Germinal center (tissue), 1 donor: ENCODE results near the gene UPF2.

Experiments
- DNase-seq: peaks from one replicate; pipeline ENCODE4 v3.0.0; 2012; ENCODE audit warnings: mixed read lengths, low spot score

The UPF2 gene

DNA sequence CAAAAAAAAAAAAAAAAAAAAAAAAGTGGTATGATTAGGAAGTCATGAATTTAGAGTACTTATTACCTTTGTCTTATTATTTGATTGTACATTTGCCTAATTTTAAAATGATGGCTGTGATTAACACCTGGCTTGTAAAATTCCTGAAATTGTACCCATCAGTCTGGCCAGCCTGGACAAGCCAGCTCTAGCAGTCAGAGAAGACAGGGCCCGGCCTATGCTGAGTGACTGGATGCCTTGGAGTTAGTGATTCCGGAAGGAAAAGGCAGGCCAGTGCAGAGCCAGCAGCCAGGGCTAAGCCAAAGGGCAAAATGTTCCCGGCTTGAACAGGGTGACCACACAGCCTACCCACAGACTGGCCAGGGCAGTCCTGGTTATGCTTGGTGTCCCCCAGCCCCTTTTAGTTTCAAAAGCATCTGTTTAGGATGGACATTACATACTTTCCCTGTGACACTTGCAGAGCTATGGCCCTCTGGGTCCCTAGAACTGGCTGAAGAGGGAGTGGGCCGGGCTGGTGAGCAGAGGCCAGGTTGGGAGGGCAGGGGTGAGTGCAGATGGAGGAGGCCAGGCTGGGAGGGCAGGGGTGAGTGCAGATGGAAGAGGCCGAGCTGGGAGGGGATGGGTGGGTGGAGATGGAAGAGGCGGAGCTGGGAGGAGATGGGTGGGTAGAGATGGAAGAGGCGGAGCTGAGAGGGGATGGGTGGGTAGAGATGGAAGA is 157.7 kb downstream of the UPF2 start:
- no peak for DNase-seq

- DNase-seq, result no peak
These were observed 159.8 kb downstream of the UPF2 start for GRCh38 chr10:11882646-11883375.

DNA sequence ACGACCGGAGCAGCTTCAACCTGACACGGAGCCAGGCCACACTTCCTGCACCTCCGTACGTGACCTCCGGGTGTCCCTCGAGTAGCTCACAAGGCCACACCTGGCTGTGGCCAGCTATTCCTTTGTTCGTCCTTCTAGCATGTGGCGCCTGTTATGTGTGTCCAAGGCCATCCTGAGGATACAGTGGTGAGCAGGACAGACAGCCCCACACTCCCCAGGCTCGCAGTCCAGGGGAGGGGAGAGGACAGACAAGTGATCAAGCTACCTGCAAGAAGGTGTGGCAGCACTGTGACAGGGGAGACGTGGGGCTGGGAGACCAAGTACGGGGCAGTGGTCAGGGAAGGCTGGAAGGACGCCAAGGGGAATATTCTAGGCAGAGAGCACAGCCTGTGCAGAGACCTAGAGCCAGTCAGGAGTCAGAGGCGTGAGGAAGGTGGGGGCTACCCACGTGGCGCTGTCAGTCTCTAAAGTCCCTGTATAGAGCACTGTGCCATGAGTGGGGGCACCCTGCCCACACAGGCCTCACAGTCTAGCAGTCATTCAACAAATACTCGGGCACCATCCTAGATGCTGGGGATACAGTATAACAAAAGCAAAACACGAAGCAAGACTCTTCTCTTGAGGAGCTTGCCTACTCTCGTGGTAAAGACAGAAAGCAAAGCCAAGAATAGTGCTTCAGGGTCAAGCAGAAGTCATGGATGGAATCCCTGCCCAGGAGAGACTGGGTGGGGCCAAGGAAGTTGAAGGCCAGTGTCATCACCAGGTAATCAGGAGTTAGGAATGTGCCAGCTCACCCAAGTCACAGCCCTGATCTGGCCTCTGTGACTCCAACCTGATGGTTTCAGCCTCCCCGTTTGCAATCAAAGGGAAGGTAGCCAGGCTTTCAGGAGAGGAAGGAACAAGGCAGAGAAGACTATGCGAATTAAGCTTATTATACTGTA is 160.9 kb downstream of the UPF2 start:
- DNase-seq, result no peak

- DNase-seq, result no peak
These were observed 161.6 kb downstream of the UPF2 start for GRCh38 chr10:11881030-11881476.

DNA sequence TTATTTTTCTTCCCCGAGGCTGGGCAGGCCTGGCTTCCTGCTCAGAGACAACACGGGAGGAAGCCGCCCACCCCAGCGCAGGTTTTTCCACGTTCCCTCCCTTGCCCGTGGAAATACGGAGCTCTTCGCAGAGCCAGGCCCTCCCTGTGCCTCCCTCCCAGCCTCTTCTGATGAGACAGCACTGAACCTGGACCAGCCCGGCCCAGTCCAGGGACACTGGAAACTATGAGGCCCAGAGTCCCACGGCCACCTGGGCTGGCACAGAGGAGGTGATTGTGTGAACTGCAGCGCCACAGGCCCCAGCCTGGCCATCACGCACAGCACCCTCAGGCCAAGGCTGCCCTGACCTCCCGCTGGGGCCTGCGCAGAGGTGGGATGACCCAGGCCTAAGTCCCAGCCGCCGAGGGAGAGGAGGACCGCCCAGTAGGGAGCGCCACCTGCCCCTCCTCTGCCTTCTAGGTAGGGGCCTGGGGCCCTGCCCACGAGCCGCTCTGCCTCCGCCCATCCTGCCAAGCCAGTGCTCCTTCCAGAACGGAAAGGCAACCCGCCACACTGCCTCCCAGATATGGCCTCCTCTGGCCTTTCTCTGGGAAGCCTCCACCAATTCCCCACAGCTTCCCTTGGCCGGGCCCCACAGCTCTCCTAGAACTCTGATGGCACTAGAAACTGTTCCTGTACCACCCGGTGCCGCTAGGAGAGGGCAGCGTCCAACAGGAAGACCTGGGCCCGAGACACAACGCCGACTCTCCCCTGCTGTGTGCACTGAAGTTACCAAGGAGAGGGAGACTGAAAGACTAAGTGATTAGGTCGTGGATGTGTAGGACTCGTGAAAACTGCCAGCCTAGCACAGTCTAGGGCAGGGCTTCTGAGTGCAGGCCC is 162.2 kb downstream of the UPF2 start:
- DNase-seq, result no peak

DNA sequence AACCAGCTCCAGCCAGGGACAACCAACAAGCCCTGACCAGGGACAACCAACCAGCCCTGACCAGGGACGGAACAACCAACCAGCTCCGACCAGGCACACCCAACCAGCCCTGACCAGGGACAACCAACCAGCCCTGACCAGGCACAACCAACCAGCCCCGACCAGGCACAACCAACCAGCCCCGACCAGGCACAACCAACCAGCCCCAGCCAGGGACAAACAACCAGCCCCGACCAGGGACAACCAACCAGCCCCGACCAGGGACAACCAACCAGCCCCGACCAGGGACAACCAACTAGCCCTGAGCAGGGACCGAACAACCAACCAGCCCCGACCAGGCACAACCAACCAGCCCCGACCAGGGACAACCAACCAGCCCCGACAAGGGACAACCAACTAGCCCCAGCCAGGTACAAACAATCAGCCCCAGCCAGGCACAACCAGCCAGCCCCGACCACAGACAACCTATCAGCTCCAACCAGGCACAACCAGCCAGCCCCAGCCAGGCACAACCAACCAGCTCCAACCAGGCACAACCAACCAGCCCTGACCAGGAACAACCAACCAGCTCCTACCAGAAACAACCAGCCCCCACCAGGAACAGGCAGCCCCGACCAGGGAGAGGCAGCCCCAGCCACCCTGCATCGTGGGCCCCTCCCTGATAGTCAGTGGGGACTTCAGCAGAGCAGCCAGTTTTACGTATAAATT is 163.1 kb downstream of the UPF2 start:
- DNase-seq, result no peak

- DNase-seq, result no peak
These were observed 163.8 kb downstream of the UPF2 start for GRCh38 chr10:11878776-11879175.

DNA sequence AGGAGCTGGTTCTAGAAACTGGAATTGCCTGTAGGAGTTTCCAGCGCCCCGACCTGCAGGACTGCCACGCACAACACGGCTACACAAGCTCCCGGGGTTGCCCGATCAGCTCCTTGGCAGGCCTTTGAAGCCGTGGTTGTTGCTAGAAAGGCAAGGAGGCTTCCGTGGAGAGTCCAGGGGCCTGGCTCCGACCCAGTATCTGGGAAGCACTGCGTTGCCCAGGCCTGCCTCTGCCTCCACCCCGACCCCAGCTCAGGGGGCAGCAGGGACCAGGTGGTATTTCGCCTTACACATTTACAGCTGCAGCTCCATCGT is 165.1 kb downstream of the UPF2 start:
- no peak for DNase-seq

DNA sequence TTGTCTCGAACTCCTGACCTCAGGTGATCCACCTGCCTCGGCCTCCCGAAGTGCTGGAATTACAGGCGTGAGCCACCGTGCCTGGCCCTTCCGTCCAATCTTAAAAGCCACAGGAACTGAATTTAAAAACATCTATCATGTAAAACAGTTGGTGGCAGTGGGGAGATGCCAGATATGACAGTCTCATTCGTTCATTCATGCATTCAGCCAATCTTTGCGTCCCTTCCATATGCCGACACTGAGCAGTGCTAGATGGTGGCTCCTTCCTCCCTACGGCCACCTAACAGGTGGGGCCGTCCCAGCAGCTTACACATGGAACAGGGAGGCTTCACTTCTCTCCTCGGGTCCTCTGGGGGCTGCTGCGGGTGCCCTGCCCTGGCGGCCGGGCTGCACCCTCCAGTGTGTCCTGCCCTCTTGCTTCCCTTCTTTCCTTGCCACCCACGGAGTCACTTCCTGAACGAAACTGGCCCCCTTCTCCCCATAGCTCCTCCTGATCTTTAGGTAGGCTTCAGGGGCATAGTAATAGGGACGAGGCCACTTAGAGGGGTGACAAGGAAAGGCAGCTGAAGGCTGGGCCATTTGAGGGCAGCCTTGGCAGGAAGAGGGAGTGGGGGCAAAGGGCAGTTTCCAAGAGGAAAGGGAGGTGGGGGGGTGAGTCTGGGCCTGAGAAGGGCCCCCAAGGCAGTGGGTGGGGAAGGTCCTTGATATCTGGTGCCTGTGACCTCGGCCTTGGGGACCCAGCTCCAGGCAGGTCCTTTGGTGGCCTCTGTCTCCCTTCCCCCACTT is 165.6 kb downstream of the UPF2 start:
- no peak for DNase-seq

- no peak for DNase-seq
These were observed 166.3 kb downstream of the UPF2 start for GRCh38 chr10:11876324-11876723.

- no peak for DNase-seq
These were observed 166.9 kb downstream of the UPF2 start for GRCh38 chr10:11875494-11876281.

DNA sequence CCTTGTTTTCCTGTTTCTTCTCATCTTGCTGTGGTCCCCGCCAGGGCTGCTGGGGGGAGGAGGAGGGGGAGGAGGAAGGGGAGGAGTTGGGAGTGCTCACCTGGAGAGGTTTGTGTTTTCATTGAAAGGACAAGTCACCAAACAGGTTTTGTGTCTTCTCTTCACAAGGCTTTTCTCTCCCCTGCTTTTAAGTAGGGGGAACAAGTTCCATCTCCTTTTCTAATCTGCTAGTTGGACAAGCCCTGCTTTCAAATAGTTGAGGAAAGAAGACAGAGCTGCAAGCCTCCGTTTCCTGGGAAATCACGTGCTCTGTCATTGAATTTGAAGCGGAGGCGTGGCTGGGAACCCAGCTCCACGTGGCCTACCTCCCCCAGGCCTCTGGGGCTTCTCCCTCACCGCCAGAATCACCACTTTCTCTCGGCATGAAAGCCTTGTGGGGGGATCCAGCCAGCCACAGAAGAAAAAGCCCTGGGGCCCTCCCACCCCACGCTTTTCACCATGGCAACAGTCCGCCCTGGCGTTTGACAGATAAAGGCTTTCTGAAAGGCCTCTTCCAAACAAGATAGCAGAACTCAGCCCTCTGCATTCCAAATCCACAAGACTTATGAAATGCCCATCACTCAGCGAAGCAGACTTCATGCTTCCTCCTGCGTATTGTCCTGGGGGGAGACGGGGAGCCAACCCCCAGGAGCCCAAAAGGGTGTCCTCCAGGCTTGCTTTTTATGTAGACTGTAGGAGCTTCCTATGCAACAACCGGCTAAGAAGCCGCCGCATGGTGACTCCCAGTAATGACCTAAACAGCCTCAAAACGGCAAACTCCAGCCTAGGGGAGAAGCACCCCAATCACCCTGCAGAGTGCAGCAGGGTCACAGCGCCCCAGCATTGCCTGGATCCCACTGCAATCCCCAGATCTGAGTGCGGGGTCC is 167.8 kb downstream of the UPF2 start:
- no peak for DNase-seq

DNA sequence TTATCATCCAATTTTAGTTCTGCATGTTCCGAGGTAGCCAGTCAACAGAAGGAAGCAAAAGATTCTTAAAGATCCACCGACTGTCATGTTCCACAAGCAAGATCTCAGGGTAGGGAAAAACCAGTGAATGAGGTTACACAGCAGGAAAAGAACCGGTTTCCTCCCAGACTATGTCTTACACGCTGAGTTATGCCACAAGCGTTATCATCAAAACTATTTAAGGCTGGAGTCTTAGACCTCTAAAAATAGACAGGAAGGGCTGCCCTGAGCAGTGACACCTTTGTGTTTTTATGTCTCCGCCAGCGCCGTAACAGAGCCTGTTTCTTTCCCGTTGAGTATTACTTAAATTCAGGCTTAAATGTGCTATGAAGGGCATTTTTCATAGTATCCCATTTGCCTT is 171.1 kb downstream of the UPF2 start:
- DNase-seq, result no peak

DNA sequence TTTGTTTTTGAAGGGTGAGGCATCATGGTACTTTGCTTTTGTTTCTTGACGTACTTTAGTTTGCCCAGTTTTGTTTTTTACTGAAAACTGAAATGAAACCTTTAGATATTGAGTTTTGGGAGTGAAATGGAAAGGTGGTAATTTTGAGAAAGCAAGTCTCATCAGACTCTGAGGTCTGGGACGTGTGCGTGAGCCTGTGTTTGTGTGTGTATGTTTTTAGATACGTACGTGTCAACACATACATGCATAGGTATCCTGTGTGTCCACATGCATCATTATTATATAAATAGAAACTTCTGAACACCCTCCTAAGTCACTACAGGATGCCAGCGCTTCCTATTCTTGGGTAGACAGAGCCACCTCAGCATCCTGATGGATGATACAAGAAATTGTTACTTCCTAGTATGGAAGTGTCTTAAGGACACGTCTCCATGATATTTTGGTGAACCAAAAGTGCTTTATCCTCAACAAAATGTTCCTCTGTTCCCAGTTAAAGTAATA is 171.7 kb downstream of the UPF2 start:
- DNase-seq, result no peak

DNA sequence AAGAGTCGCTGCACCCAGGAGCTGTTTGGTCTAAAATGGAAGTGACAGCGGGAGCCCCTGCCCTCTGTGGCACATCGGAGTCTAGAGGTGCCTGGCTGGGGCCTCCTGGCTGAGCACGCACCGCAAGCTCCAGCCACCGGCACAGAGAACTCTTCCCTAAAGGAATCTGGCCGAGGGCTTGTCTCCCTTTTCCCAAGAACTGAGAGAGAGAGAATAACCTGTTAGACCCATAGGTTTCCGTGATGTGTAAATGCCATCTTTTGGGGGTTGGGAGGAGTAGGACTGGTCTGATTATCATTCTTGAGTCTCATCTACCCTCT is 172.2 kb downstream of the UPF2 start:
- DNase-seq, result no peak
